GM10266 (cell line): ENCODE data around the gene UBE2H.

ENCODE experiments used
- DNase-seq: peaks from one replicate; pipeline ENCODE4 v3.0.0; 2012; ENCODE audit errors: extremely low spot score
- TF ChIP-seq, protein P1 (sequence below): IDR thresholded peaks from 2 replicates; pipeline ENCODE4 v1.5.1; 2012; ENCODE audit warnings: mild to moderate bottlenecking, low read depth; ENCODE audit not compliant: control insufficient read depth, insufficient read depth; ENCODE audit errors: missing control alignments

Gene UBE2H

DNA sequence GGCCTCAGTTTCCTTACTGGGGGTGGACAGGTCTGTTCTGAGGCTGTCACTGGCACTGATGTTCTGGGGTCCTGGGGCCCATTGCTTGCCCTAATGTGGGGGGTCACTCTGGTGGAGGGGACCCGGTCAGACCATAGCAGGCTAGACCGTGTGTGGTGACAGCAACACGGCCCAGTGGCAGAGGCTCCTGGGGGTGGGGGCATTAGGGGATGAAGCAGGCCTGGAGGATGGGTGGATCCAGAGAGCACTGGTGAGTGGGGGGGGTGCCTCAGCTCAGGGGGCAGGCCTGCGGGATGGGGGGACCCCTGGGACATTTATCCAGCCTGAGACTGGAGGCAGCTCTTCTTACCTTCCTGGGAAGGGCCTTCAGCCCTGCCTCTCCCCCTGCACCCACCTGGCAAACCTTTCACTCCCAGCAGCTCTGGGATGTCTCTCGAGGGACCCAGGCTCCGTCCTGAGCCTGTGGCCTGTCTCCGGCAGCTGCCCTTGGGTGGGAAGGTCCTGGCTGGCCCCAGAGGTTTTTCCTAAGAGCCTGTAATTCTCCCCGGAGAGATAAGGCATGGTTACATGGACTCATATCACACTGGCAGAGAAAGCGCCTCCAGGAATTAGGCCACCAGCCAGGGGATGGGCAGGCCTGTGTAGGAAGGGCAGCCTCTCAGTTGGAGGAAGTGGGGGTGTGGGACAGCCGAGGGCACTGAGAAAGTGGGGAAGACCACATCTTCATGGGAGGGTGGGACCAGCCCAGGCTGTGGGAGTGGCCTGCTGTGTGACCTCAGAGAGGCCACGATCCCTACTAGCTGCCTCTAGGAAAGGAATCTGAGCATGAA is 147.7 kb downstream of the UBE2H start:
- TF ChIP-seq, protein P1, sequence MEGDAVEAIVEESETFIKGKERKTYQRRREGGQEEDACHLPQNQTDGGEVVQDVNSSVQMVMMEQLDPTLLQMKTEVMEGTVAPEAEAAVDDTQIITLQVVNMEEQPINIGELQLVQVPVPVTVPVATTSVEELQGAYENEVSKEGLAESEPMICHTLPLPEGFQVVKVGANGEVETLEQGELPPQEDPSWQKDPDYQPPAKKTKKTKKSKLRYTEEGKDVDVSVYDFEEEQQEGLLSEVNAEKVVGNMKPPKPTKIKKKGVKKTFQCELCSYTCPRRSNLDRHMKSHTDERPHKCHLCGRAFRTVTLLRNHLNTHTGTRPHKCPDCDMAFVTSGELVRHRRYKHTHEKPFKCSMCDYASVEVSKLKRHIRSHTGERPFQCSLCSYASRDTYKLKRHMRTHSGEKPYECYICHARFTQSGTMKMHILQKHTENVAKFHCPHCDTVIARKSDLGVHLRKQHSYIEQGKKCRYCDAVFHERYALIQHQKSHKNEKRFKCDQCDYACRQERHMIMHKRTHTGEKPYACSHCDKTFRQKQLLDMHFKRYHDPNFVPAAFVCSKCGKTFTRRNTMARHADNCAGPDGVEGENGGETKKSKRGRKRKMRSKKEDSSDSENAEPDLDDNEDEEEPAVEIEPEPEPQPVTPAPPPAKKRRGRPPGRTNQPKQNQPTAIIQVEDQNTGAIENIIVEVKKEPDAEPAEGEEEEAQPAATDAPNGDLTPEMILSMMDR, result no peak
- no peak for DNase-seq

- DNase-seq, result no peak
- TF ChIP-seq, protein P1, result no peak
Measured at GRCh38 chr7:129804111-129804889, 148.5 kb downstream of the UBE2H start.

- TF ChIP-seq, protein P1, result no peak
- DNase-seq, result peak; percentile 6
Measured at GRCh38 chr7:129803546-129804081, 149.1 kb downstream of the UBE2H start.

- TF ChIP-seq, protein P1, result no peak
- peak; percentile 2 for DNase-seq
Measured at GRCh38 chr7:129801882-129802281, 150.9 kb downstream of the UBE2H start.

GRCh38 chr7:129800901-129801300 is 151.9 kb downstream of the UBE2H start:
- TF ChIP-seq, protein P1, result no peak
- no peak for DNase-seq

DNA sequence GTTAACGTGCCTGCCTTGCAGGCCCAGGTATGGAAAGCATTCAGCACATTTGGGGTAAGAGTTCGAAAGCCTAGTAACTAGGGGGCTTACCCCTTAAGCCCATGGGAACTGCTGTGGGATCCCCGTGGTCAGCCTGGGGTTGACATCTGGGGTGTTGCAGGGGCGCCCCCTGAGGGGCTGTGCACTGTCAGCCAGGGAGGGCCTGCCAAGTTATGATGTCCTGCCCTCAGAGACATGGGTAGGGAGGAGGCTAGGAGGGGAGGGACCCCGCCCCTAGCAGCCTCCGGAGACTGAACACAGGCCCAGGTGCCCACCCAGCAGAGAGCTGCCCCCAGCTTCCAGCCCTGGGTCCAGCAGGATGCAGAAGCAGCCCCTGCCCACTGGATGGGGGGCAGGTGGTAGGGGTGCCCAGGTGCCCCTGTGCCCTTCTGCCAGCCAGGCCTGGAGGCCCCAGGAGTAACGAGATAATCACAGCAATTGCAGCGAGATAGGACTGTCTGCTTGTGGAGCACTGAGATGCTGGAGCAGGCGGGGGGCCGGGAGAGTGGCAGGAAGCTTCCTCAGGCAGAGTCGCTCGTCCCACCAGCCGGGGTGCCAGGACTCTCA is 153.3 kb downstream of the UBE2H start:
- no peak for DNase-seq

More for the DNA sequence above, 153.3 kb downstream of the UBE2H start:
- TF ChIP-seq, protein P1, result no peak
